Epithelial cell of prostate (primary cell): ENCODE data around the gene SYNRG.

Experiments
- DNase-seq: peaks from one replicate; pipeline ENCODE4 v3.0.0-alpha.2; 2011; ENCODE audit warnings: low read depth, low spot score
- H3K27ac ChIP-seq: fragments of 450-650 bp; 2 replicates; pipeline ENCODE4 v1.5.1; 2017; ENCODE audit warnings: mild to moderate bottlenecking

Gene SYNRG

GRCh38 chr17:37607637-37608331, 1.4 kb downstream of the SYNRG start:
- no peak for DNase-seq

GRCh38 chr17:37605813-37606505, 3.3 kb downstream of the SYNRG start:
- no peak overlapping the region for H3K27ac ChIP-seq
- no peak for DNase-seq

More at GRCh38 chr17:37607637-37608331, 1.4 kb downstream of the SYNRG start:
- H3K27ac ChIP-seq, result no peak overlapping the region

GRCh38 chr17:37605081-37605480, 4.1 kb downstream of the SYNRG start:
- no peak overlapping the region for H3K27ac ChIP-seq
- DNase-seq, result no peak

GRCh38 chr17:37604556-37604955, 4.7 kb downstream of the SYNRG start:
- no peak for DNase-seq
- no peak overlapping the region for H3K27ac ChIP-seq

GRCh38 chr17:37598145-37598544, 11.1 kb downstream of the SYNRG start:
- no peak for DNase-seq
- H3K27ac ChIP-seq, result no peak overlapping the region

GRCh38 chr17:37592291-37592690, 16.9 kb downstream of the SYNRG start:
- H3K27ac ChIP-seq, result no peak overlapping the region
- no peak for DNase-seq

GRCh38 chr17:37585066-37585465, 24.2 kb downstream of the SYNRG start:
- DNase-seq, result no peak
- no peak overlapping the region for H3K27ac ChIP-seq

GRCh38 chr17:37576281-37576680, 32.9 kb downstream of the SYNRG start:
- DNase-seq, result no peak

GRCh38 chr17:37574427-37574826, 34.8 kb downstream of the SYNRG start:
- no peak overlapping the region for H3K27ac ChIP-seq
- no peak for DNase-seq

More at GRCh38 chr17:37576281-37576680, 32.9 kb downstream of the SYNRG start:
- no peak overlapping the region for H3K27ac ChIP-seq

GRCh38 chr17:37571674-37572073, 37.5 kb downstream of the SYNRG start:
- no peak overlapping the region for H3K27ac ChIP-seq
- no peak for DNase-seq

GRCh38 chr17:37570527-37571093, 38.6 kb downstream of the SYNRG start:
- H3K27ac ChIP-seq, result no peak overlapping the region
- peak; percentile 52 for DNase-seq

- no peak for DNase-seq
- H3K27ac ChIP-seq, result no peak overlapping the region
Measured at GRCh38 chr17:37568350-37569053, 40.7 kb downstream of the SYNRG start.

- DNase-seq, result no peak
- H3K27ac ChIP-seq, result no peak overlapping the region
Measured at GRCh38 chr17:37567538-37567937, 41.7 kb downstream of the SYNRG start.

GRCh38 chr17:37567137-37567536, 42.1 kb downstream of the SYNRG start:
- DNase-seq, result no peak
- no peak overlapping the region for H3K27ac ChIP-seq

- DNase-seq, result no peak
- no peak overlapping the region for H3K27ac ChIP-seq
Measured at GRCh38 chr17:37564252-37564651, 45.0 kb downstream of the SYNRG start.

- DNase-seq, result no peak
- no peak overlapping the region for H3K27ac ChIP-seq
Measured at GRCh38 chr17:37562016-37562745, 47.0 kb downstream of the SYNRG start.

GRCh38 chr17:37558299-37558698, 50.9 kb downstream of the SYNRG start:
- H3K27ac ChIP-seq, result no peak overlapping the region
- no peak for DNase-seq

GRCh38 chr17:37557482-37557881, 51.7 kb downstream of the SYNRG start:
- DNase-seq, result no peak
- no peak overlapping the region for H3K27ac ChIP-seq

- H3K27ac ChIP-seq, result no peak overlapping the region
- no peak for DNase-seq
Measured at GRCh38 chr17:37555386-37555785, 53.8 kb downstream of the SYNRG start.

- no peak overlapping the region for H3K27ac ChIP-seq
- no peak for DNase-seq
Measured at GRCh38 chr17:37553401-37553966, 55.7 kb downstream of the SYNRG start.
